Measurements from ENCODE around the gene KREMEN1.
"Not testable (repeated sequence)": the region's sequence is repeated elsewhere in the genome, so short reads cannot be mapped to it uniquely, and the experiment has no call there.

Gene KREMEN1

GRCh38 chr22:29108137-29108536, 35.3 kb downstream of the KREMEN1 start:
- DNase-seq (ENCODE audit: low read depth in 2 of 2), result no peak

- no peak for DNase-seq (ENCODE audit: low read depth in 2 of 2)
Measured at GRCh38 chr22:29109822-29110221, 37.0 kb downstream of the KREMEN1 start.

GRCh38 chr22:29110946-29111345, 38.1 kb downstream of the KREMEN1 start:
- DNase-seq (ENCODE audit: low read depth in 2 of 2), result no peak

- no peak for DNase-seq (ENCODE audit: low read depth in 2 of 2)
Measured at GRCh38 chr22:29112121-29112520, 39.3 kb downstream of the KREMEN1 start.

- no peak for DNase-seq (ENCODE audit: low read depth in 2 of 2)
Measured at GRCh38 chr22:29112681-29113080, 39.8 kb downstream of the KREMEN1 start.

GRCh38 chr22:29113319-29113718, 40.5 kb downstream of the KREMEN1 start:
- no peak for DNase-seq (ENCODE audit: low read depth in 2 of 2)

- DNase-seq (ENCODE audit: low read depth in 2 of 2), result no peak
Measured at GRCh38 chr22:29114392-29114791, 41.6 kb downstream of the KREMEN1 start.

GRCh38 chr22:29115682-29116288, 43.0 kb downstream of the KREMEN1 start:
- DNase-seq (ENCODE audit: low read depth in 2 of 2), result no peak

GRCh38 chr22:29116397-29117123, 43.7 kb downstream of the KREMEN1 start:
- DNase-seq (ENCODE audit: low read depth in 2 of 2), result no peak

GRCh38 chr22:29117799-29118477, 45.1 kb downstream of the KREMEN1 start:
- no peak for DNase-seq (ENCODE audit: low read depth in 2 of 2)

GRCh38 chr22:29120098-29120912, 47.5 kb downstream of the KREMEN1 start:
- DNase-seq (ENCODE audit: low read depth in 2 of 2), result not testable (repeated sequence)

- no peak for DNase-seq (ENCODE audit: low read depth in 2 of 2)
Measured at GRCh38 chr22:29121124-29121523, 48.3 kb downstream of the KREMEN1 start.

GRCh38 chr22:29122041-29122440, 49.2 kb downstream of the KREMEN1 start:
- DNase-seq (ENCODE audit: low read depth in 2 of 2), result no peak

GRCh38 chr22:29124777-29125442, 52.1 kb downstream of the KREMEN1 start:
- DNase-seq (ENCODE audit: low read depth in 2 of 2), result no peak

GRCh38 chr22:29125443-29125778, 52.6 kb downstream of the KREMEN1 start:
- no peak for DNase-seq (ENCODE audit: low read depth in 2 of 2)

GRCh38 chr22:29125844-29126243, 53.0 kb downstream of the KREMEN1 start:
- DNase-seq (ENCODE audit: low read depth in 2 of 2), result no peak

- DNase-seq (ENCODE audit: low read depth in 2 of 2), result no peak
Measured at GRCh38 chr22:29126670-29127395, 54.0 kb downstream of the KREMEN1 start.

GRCh38 chr22:29128891-29129807, 56.3 kb downstream of the KREMEN1 start:
- DNase-seq (ENCODE audit: low read depth in 2 of 2), result no peak

GRCh38 chr22:29129808-29130140, 56.9 kb downstream of the KREMEN1 start:
- no peak for DNase-seq (ENCODE audit: low read depth in 2 of 2)

GRCh38 chr22:29130476-29130875, 57.6 kb downstream of the KREMEN1 start:
- no peak for DNase-seq (ENCODE audit: low read depth in 2 of 2)
